DOHH2 (cell line): ENCODE measurements around the gene CIDEA.
"Not testable (repeated sequence)": the region's sequence is repeated elsewhere in the genome, so short reads cannot be mapped to it uniquely, and the experiment has no call there.

Experiments
- EZH2phosphoT487 ChIP-seq: fragments of 200-600 bp; sonication (generic); IDR thresholded peaks from 2 replicates; pipeline ENCODE4 v1.6.1; 2017; ENCODE audit warnings: borderline replicate concordance, mild to moderate bottlenecking, antibody characterized with exemption, low read length, moderate library complexity, mixed read lengths
- TF ChIP-seq, protein P1 (sequence below): fragments of 200-600 bp; sonication (generic); IDR thresholded peaks from one replicate; pipeline ENCODE4 v1.5.1; 2014; ENCODE audit warnings: antibody characterized with exemption, mild to moderate bottlenecking, low read depth, low read length; ENCODE audit not compliant: poor library complexity, severe bottlenecking

DNA sequence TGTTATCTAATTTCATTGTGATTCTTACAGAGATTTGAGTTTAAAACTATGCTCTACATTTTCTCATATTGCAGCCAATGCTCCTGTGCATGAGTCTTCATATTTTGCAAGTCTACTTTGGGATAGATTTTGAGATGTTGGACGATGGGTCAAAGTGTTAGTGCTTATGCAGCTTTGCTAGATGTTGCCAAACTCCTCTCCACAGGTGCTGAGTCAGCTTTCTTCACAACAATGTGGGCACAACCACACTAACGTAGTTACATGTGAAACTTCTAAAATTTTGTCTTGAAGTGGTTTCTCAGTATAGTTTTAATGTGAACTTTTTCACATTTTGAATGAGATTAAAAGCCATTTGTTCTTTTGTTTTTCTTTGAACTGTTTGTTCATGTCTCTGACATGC is 32.1 kb upstream of the CIDEA start:
- TF ChIP-seq, protein P1, sequence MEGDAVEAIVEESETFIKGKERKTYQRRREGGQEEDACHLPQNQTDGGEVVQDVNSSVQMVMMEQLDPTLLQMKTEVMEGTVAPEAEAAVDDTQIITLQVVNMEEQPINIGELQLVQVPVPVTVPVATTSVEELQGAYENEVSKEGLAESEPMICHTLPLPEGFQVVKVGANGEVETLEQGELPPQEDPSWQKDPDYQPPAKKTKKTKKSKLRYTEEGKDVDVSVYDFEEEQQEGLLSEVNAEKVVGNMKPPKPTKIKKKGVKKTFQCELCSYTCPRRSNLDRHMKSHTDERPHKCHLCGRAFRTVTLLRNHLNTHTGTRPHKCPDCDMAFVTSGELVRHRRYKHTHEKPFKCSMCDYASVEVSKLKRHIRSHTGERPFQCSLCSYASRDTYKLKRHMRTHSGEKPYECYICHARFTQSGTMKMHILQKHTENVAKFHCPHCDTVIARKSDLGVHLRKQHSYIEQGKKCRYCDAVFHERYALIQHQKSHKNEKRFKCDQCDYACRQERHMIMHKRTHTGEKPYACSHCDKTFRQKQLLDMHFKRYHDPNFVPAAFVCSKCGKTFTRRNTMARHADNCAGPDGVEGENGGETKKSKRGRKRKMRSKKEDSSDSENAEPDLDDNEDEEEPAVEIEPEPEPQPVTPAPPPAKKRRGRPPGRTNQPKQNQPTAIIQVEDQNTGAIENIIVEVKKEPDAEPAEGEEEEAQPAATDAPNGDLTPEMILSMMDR = not testable (repeated sequence)
- not testable (repeated sequence) for TF ChIP-seq EZH2phosphoT487
